Ascending aorta (tissue), 2 donors: ENCODE results near the gene DAGLA. TPM values are rescaled to one million over a fixed set of nuclear protein-coding genes. Genes with fewer than 3 reads are reported as not detected.

Experiments used
- DNase-seq, 2 donors: peaks; one replicate each; pipeline ENCODE4 v3.0.0-alpha.2; 2019; ENCODE audit warnings: low spot score in 2 of 2
- H3K27ac ChIP-seq, 2 donors: fragments of 200-600 bp; sonication (generic); one replicate each; pipeline ENCODE4 v1.5.1; 2016 to 2017; ENCODE audit warnings: mild to moderate bottlenecking in 1 of 2
- H3K27me3 ChIP-seq: fragments of 200-600 bp; sonication (generic); one replicate; pipeline ENCODE4 v1.5.1; 2017
- H3K36me3 ChIP-seq, 2 donors: fragments of 200-600 bp; sonication (generic); one replicate each; pipeline ENCODE4 v1.5.1; 2016
- H3K4me1 ChIP-seq, 2 donors: fragments of 200-600 bp; sonication (generic); one replicate each; pipeline ENCODE4 v1.5.1; 2016 to 2017; ENCODE audit warnings: mild to moderate bottlenecking in 1 of 2
- H3K4me3 ChIP-seq, 2 donors: fragments of 200-600 bp; sonication (generic); one replicate each; pipeline ENCODE4 v1.5.1; 2016 to 2017; ENCODE audit warnings: mild to moderate bottlenecking in 1 of 2
- H3K9me3 ChIP-seq, 2 donors: fragments of 200-600 bp; sonication (generic); one replicate each; pipeline ENCODE4 v1.5.1; 2016
- intact Hi-C: fragments of 100-400 bp; cut with DNase I; formaldehyde crosslinking; loops from one replicate; pipeline ENCODE4 v1.15.1; 2023
- total RNA-seq: library from RNA; depleted of rRNA; stranded (reverse); fragments of >200 nt; gene quantifications from one replicate; pipeline ENCODE4 v1.1.0, GENCODE V29; 2016
- TF ChIP-seq, protein P1 (sequence below), 3 experiments: fragments of 200-600 bp in 2 of 3; fragments of 450-650 bp in 1 of 3; sonication (generic) in 2 of 3; IDR thresholded peaks; one replicate each; pipeline ENCODE4 v1.5.1; 2016 to 2019; ENCODE audit warnings: antibody characterized with exemption in 3 of 3, mild to moderate bottlenecking in 1 of 3, moderate library complexity in 1 of 3

Gene DAGLA
- total RNA-seq, 1 donor from 2014 or later = 5.3 TPM

DNA sequence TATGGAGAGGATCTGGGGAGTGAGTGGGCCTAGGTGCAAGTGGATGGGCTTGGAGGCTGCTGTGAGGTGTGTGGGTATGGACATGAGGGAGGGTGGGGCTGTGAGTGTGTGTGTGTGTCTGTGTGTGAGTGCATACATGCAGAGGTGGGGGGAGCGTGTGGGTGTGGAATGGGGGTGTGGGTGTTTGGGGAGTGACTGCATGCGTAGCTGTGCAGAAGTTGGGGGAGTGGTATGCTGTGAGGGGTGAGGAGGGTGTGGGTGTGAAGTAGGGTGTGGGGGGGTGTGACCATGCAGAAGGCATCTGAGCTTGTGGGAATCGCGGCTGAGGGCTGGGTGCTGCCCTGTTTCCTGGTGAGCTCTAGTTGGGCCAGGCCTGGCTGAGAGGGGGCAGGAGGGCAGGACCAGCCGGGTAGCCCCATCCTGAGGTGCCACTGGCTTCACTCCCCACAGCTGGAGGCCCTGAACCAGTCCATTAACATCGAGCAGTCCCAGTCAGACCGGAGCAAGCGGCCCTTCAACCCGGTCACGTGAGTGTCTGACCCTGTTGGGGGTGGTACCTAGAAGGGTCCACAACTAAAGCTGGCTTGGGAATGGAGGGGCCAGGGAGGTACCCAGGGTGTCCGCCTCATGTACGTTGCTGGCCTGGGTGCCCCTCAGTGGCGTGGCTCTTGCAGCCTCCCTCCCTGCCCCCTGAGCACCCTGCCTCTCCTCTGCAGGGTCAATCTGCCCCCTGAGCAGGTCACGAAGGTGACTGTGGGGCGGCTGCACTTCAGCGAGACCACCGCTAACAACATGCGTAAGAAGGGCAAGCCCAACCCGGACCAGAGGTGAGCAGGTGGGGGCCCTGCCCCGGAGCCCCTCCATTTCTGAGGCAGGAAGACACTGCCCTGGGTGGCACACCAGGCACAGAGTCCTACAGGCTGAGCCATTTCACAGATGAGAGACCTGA, 95.7 kb downstream of the DAGLA start:
- Histone ChIP-seq H3K4me1 (no peaks in the 10 kb centered on the region), H3K36me3 (no peaks in the 10 kb centered on the region), H3K4me3 (no peak overlapping the region), H3K9me3 (no peaks in the 10 kb centered on the region), H3K27ac (no peak overlapping the region), H3K27me3 (no peaks in the 10 kb centered on the region)
- DNase-seq = no peak
- intact Hi-C loops = no loop called here
- TF ChIP-seq, protein P1, sequence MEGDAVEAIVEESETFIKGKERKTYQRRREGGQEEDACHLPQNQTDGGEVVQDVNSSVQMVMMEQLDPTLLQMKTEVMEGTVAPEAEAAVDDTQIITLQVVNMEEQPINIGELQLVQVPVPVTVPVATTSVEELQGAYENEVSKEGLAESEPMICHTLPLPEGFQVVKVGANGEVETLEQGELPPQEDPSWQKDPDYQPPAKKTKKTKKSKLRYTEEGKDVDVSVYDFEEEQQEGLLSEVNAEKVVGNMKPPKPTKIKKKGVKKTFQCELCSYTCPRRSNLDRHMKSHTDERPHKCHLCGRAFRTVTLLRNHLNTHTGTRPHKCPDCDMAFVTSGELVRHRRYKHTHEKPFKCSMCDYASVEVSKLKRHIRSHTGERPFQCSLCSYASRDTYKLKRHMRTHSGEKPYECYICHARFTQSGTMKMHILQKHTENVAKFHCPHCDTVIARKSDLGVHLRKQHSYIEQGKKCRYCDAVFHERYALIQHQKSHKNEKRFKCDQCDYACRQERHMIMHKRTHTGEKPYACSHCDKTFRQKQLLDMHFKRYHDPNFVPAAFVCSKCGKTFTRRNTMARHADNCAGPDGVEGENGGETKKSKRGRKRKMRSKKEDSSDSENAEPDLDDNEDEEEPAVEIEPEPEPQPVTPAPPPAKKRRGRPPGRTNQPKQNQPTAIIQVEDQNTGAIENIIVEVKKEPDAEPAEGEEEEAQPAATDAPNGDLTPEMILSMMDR (IDR thresholded peaks at IDR 0.05) = no peak

DNA sequence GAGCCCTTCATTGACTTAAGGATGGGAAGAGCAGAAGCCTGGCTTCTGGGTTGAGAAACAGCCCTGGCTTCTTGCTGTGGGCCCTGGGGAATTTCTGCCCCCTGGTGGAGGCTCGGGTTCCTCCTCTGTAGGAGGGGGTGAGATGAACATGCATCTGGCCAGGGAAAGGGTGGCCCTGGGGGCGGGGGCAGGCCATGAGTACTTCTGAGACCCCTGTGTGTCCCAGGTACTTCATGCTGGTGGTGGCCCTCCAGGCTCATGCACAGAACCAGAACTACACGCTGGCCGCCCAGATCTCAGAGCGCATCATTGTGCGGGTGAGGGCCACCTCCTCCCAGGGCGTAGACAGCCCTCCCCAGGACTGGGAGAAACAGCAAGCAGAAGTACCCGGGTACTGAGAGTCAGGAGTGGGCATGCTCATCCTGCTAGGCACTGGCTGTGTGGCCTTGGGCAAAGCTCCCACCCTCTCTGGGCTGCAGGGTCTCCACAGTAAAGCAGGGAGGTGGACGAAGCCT, 96.4 kb downstream of the DAGLA start:
- no peaks in the 10 kb centered on the region for H3K27me3 ChIP-seq
- no peaks in the 10 kb centered on the region for H3K36me3 ChIP-seq
- no peak for DNase-seq
- no peak overlapping the region for H3K4me3 ChIP-seq
- intact Hi-C loops = no loop called here
- no peaks in the 10 kb centered on the region for H3K9me3 ChIP-seq
- H3K4me1 ChIP-seq = no peaks in the 10 kb centered on the region
- no peak overlapping the region for H3K27ac ChIP-seq
- TF ChIP-seq, protein P1 (IDR thresholded peaks at IDR 0.05) = peak; percentile 21 to 38 (median 31)

DNA sequence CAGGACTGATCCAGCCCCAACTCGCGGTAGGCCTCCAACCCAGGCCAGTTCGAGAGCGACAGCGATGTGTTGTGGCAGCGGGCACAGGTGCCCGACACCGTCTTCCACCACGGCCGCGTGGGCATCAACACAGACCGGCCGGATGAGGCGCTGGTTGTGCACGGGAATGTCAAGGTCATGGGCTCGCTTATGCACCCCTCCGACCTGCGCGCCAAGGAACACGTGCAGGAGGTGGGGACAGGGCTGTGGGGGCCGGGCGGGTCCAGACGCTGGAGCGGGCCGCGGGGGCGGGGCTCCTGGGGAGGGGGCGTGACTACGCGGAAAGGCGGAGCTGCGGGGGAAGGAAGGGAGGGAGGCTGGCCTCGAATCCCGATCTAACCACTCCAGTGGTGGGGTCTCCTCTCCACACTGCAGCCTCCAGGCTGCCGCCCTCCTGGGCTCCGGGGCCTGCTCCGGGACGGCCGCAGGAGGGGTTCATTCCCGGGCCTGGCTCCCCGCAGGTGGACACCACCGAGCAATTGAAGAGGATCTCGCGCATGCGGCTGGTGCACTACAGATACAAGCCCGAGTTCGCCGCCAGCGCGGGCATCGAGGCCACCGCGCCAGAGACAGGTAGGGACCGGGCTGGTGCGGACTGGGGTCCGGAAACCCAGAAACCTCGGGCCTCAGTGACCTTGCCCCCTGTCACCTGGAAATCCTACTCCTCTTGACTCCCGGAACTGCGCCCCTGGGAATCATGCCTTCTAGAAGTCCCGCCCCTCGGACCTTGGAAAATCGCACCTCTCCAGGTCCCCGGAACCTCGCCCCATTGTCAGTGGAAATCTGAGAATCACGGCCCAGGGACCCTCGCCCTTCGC, 97.3 kb downstream of the DAGLA start:
- TF ChIP-seq, protein P1 (IDR thresholded peaks at IDR 0.05) = no peak
- Histone ChIP-seq H3K36me3 (no peaks in the 10 kb centered on the region), H3K4me3 (peak overlapping the region; percentile 21 to 40), H3K4me1 (no peaks in the 10 kb centered on the region), H3K27me3 (no peaks in the 10 kb centered on the region), H3K27ac (no peak overlapping the region), H3K9me3 (no peaks in the 10 kb centered on the region)
- intact Hi-C loops = no loop called here
- no peak for DNase-seq

DNA sequence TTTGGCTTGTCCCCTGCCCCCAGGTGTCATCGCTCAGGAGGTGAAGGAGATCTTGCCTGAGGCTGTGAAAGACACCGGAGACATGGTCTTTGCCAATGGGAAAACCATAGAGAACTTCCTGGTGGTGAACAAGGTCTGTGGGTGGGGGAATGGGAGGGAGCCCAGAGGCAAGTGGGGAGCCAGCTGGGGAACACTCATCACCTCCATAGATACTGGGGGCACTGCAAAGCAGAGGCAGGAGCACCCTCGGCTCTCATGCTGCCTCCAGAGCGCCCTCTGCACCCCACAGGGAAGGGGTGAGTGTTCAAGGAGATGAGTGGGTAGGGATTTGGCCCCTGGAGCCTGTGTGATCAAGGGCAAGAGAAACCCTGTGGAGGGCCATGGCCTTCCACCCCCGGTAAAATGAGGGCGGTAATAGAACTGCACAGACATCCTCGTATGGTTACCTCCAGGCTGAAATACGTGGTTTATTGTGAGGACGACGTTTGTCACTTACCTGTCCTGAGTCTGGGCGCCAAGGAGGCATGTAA, 98.2 kb downstream of the DAGLA start:
- Histone ChIP-seq H3K9me3 (no peaks in the 10 kb centered on the region), H3K27me3 (no peaks in the 10 kb centered on the region), H3K4me1 (no peaks in the 10 kb centered on the region), H3K4me3 (no peak overlapping the region), H3K36me3 (peaks cover 0 to 6% of the 10 kb centered on the region in 2 donors), H3K27ac (no peak overlapping the region)
- TF ChIP-seq, protein P1 (IDR thresholded peaks at IDR 0.05) = no peak
- intact Hi-C loops = no loop called here
- DNase-seq = no peak

DNA sequence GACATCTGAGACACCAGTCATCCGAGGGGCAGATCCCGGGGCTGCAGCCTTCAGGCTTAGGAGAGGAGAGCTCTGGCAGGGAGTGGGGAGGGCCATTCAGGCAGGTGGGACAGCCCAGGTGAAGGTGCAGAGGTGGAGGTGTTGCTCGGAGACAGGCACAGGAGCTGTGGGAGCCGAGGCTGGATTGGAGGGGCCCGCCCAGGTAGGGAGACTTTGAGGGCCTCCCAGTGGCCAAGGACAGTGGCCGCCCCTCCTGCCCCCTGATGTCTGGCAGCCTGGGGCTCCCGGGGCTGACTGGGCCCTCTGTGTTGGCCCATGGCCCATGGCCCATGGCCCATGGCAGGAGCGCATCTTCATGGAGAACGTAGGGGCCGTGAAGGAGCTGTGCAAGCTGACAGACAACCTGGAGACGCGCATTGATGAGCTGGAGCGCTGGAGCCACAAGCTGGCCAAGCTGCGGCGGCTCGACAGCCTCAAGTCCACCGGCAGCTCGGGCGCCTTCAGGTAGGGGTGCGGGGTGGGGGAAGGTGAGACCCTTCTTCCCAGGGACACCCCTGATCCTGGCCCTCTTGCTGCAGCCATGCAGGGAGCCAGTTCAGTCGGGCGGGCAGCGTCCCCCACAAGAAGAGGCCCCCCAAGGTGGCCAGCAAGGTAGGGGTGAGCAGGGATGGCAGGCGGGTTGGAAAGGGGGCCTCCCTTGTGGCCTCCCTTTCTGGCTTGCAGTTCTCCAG, 98.9 kb downstream of the DAGLA start:
- TF ChIP-seq, protein P1 (IDR thresholded peaks at IDR 0.05) = no peak
- Histone ChIP-seq H3K27ac (no peak overlapping the region), H3K36me3 (peaks cover 0 to 10% of the 10 kb centered on the region in 2 donors), H3K9me3 (no peaks in the 10 kb centered on the region), H3K4me3 (no peak overlapping the region), H3K4me1 (no peaks in the 10 kb centered on the region), H3K27me3 (no peaks in the 10 kb centered on the region)
- intact Hi-C loops = no loop called here
- DNase-seq = no peak
